ENCODE measurements around the gene KCTD2. TPM values are rescaled to one million over a fixed set of nuclear protein-coding genes. Genes with fewer than 3 reads are reported as not detected.
"Not testable (repeated sequence)": the region's sequence is repeated elsewhere in the genome, so short reads cannot be mapped to it uniquely, and the experiment has no call there.

Gene KCTD2
- polyA plus RNA-seq, 1 experiment = 36.0 TPM

DNA sequence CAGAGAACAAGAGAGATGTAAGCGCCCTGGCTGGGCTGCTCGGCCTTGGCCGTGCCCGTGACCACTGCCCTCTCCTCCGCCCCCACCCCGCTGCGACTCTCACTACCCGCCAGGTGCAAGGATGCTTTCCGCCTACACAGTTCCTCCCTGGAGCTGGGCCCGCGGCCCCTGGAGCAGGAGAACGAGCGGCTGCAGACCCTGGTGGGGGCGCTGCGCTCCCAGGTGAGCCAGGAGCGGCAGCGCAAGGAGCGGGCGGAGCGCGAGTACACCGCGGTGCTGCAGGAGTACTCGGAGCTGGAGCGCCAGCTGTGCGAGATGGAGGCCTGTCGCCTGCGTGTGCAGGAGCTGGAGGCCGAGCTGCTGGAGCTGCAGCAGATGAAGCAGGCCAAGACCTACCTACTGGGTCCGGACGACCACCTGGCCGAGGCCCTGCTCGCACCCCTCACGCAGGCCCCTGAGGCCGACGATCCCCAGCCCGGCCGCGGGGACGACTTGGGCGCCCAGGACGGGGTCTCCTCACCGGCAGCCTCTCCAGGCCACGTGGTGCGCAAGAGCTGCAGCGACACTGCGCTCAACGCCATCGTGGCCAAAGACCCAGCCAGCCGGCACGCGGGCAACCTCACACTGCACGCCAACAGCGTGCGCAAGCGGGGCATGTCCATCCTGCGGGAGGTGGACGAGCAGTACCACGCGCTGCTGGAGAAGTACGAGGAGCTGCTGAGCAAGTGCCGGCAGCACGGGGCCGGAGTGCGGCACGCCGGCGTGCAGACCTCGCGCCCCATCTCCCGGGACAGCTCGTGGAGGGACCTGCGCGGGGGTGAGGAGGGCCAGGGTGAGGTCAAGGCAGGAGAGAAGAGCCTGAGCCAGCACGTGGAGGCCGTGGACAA is 43.7 kb upstream of the KCTD2 start:
- TF ChIP-seq, protein P1, sequence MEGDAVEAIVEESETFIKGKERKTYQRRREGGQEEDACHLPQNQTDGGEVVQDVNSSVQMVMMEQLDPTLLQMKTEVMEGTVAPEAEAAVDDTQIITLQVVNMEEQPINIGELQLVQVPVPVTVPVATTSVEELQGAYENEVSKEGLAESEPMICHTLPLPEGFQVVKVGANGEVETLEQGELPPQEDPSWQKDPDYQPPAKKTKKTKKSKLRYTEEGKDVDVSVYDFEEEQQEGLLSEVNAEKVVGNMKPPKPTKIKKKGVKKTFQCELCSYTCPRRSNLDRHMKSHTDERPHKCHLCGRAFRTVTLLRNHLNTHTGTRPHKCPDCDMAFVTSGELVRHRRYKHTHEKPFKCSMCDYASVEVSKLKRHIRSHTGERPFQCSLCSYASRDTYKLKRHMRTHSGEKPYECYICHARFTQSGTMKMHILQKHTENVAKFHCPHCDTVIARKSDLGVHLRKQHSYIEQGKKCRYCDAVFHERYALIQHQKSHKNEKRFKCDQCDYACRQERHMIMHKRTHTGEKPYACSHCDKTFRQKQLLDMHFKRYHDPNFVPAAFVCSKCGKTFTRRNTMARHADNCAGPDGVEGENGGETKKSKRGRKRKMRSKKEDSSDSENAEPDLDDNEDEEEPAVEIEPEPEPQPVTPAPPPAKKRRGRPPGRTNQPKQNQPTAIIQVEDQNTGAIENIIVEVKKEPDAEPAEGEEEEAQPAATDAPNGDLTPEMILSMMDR (IDR thresholded peaks at IDR 0.05; ENCODE audit: low read depth, low read length) = no peak
- Histone ChIP-seq H3K27ac (ENCODE audit: low read depth, low read length) (no peak overlapping the region), H3K4me3 (ENCODE audit: low read depth, low read length) (no peak overlapping the region), H3K27me3 (ENCODE audit: control insufficient read depth, insufficient read depth, low read length) (no peaks in the 10 kb centered on the region), H3K9me3 (ENCODE audit: control insufficient read depth, insufficient read depth, low read length) (no peaks in the 10 kb centered on the region)
- CTCF ChIA-PET = no interaction called here
- POLR2A ChIA-PET = no interaction called here
- no peak for DNase-seq (ENCODE audit: low read depth, low spot score)

DNA sequence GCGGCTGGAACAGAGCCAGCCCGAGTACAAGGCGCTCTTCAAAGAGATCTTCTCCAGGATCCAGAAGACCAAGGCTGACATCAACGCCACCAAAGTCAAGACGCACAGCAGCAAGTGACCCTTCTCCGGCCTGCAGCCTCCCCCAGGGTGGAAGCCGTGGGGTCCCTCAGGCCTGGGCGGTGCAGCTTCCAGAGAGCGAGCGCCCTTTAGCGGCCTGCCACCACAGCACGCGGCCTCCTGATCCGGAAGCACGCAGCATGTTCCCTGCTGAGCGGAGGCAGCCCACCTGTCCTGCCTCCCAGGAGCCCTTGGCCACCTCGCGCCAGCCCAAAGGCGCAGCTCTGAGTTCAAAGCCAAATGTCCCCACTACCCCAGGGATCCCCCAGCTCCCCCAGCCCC is 43.1 kb upstream of the KCTD2 start:
- TF ChIP-seq, protein P1 (IDR thresholded peaks at IDR 0.05; ENCODE audit: low read depth, low read length) = no peak
- CTCF ChIA-PET = interaction anchor here (0.6 kb wide), 1 partner anchor 1668 kb away, joined by 4 read pairs; no protein-coding TSS in a partner anchor
- DNase-seq (ENCODE audit: low read depth, low spot score) = no peak
- Histone ChIP-seq H3K4me3 (ENCODE audit: low read depth, low read length) (no peak overlapping the region), H3K9me3 (ENCODE audit: control insufficient read depth, insufficient read depth, low read length) (no peaks in the 10 kb centered on the region), H3K27me3 (ENCODE audit: control insufficient read depth, insufficient read depth, low read length) (no peaks in the 10 kb centered on the region), H3K27ac (ENCODE audit: low read depth, low read length) (no peak overlapping the region)
- POLR2A ChIA-PET = no interaction called here

- CTCF ChIA-PET = interaction anchor here (0.6 kb wide), 1 partner anchor 1668 kb away, joined by 4 read pairs; no protein-coding TSS in a partner anchor
Measured at GRCh38 chr17:75004371-75004770, 42.7 kb upstream of the KCTD2 start.

GRCh38 chr17:75005291-75005690 is 41.7 kb upstream of the KCTD2 start:
- DNase-seq (ENCODE audit: low read depth, low spot score) = no peak
- H3K4me3 ChIP-seq (ENCODE audit: low read depth, low read length) = no peak overlapping the region
- CTCF ChIA-PET = no interaction called here
- TF ChIP-seq, protein P1 (IDR thresholded peaks at IDR 0.05; ENCODE audit: low read depth, low read length) = no peak
- POLR2A ChIA-PET = no interaction called here
- peak overlapping the region; percentile 11 for H3K27ac ChIP-seq (ENCODE audit: low read depth, low read length)
- no peaks in the 10 kb centered on the region for H3K27me3 ChIP-seq (ENCODE audit: control insufficient read depth, insufficient read depth, low read length)
- no peaks in the 10 kb centered on the region for H3K9me3 ChIP-seq (ENCODE audit: control insufficient read depth, insufficient read depth, low read length)

More at GRCh38 chr17:75004371-75004770, 42.7 kb upstream of the KCTD2 start:
- TF ChIP-seq, protein P1 (IDR thresholded peaks at IDR 0.05; ENCODE audit: low read depth, low read length) = no peak
- POLR2A ChIA-PET = no interaction called here
- Histone ChIP-seq H3K27me3 (ENCODE audit: control insufficient read depth, insufficient read depth, low read length) (no peaks in the 10 kb centered on the region), H3K27ac (ENCODE audit: low read depth, low read length) (no peak overlapping the region), H3K9me3 (ENCODE audit: control insufficient read depth, insufficient read depth, low read length) (no peaks in the 10 kb centered on the region), H3K4me3 (ENCODE audit: low read depth, low read length) (no peak overlapping the region)
- no peak for DNase-seq (ENCODE audit: low read depth, low spot score)

DNA sequence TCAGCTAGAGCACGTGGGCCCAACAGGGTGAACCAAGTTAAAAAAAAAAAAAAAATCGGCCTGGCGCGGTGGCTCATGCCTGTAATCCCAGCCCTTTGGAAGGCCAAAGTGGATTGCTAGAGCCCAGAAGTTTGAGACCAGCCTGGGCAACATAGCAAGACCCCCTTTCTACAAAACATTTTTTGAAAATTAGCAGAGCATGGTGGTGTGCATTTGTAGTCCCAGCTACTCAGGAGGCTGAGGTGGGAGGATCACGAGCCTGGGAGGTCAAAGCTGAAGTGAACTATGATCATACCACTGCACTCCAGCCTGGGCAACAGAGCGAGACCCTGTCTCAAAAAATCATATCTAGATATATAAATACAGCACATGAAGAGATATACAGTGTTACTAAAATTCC is 40.9 kb upstream of the KCTD2 start:
- H3K27ac ChIP-seq (ENCODE audit: low read depth, low read length); POLR2A ChIA-PET; DNase-seq (ENCODE audit: low read depth, low spot score); H3K9me3 ChIP-seq (ENCODE audit: control insufficient read depth, insufficient read depth, low read length); CTCF ChIA-PET; H3K4me3 ChIP-seq (ENCODE audit: low read depth, low read length); H3K27me3 ChIP-seq (ENCODE audit: control insufficient read depth, insufficient read depth, low read length): not testable (repeated sequence)
